ENCODE measurements around the gene UBA6. TPM values are rescaled to one million over a fixed set of nuclear protein-coding genes. Genes with fewer than 3 reads are reported as not detected.
A peak's percentile ranks its signal among the peaks of the same experiment; 100 is the strongest.

UBA6 gene
- total and polyA plus RNA-seq, 9 of the 15 experiments (the other 6 are each of a cell fraction or from before 2014, with no cell fraction given): 22.9 to 139 (median 94.6) TPM

DNA sequence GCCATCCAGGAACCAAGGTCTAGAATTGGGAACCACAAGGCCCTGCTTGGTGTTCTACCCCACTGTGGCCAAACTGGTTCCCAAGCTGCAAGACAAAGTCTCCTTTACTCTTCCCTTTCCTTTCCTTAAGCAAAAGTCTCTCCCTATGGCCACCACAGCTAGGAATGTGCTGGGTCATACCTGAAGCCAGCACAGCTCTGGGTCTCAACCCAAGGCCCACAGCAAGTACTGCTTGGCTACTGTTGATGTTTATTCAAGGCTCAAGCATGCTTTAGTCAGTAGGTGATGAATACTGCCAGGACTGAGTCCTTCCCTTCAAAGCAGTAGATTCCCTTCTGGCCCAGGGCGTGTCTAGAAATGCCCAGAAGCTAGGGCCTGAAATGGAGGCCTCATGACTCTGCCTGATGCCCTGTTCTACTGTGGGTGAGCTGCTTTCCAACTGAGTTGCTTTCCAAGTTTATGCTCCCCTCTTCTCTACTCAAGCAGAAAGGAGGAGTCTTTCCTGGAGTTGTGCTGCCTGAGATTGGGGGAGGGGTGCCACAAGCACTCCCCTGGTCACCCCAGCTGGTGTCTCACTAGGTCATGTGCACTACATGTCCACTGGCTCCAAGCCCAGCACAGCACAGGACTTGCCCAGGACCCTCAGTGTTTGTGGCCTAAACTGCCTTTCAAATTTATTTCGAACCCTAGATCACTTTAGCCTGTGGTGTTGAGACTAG lies 97.5 kb downstream of the UBA6 start:
- H3K27me3 ChIP-seq (ENCODE audit: control insufficient read depth in 2 of 2, insufficient read depth in 2 of 2, low read length in 2 of 2): no peaks in the 10 kb centered on the region
- no peaks in the 10 kb centered on the region; a peak in 1 of 5 replicates for H3K4me1 ChIP-seq (replicated peaks in 1 of 2; ENCODE audit: control insufficient read depth in 2 of 2, insufficient read depth in 2 of 2, low read length in 2 of 2)
- no peak for TF ChIP-seq RFX1 (IDR thresholded peaks at IDR 0.05)
- no peak for TF ChIP-seq CSDE1 (IDR thresholded peaks at IDR 0.05)
- 0 out of 2 replicates have a peak, but pooled peaks have one; percentile 20 for TF ChIP-seq NFE2 (IDR thresholded peaks at IDR 0.05; ENCODE audit: low read depth)
- no peak for TF ChIP-seq ZNF347 (CRISPR knock-in tag; IDR thresholded peaks at IDR 0.05; ENCODE audit: low read depth)
- no peak for TF ChIP-seq BRCA1 (IDR thresholded peaks at IDR 0.05)
- no peak for TF ChIP-seq BRCA1 (CRISPR knock-in tag; IDR thresholded peaks at IDR 0.05)
- peak overlapping the region in 1 of 2 experiments; percentile 30; a peak in 1 of 4 replicates for H3K9ac ChIP-seq (ENCODE audit: insufficient read depth in 1 of 2, low read depth in 2 of 2, low read length in 2 of 2)
- DNase-seq (ENCODE audit: extremely low read depth in 1 of 4, low spot score in 3 of 4) (peak in 1 of 4 experiments; percentile 16), FAIRE-seq (no peak), ATAC-seq (peak; percentile 69)
- peak overlapping the region; percentile 35; the same call in 1 of the 2 replicates for H2AFZ ChIP-seq (ENCODE audit: low read depth, low read length)
- H3K4me2 ChIP-seq (ENCODE audit: insufficient read depth, low read length): no peak overlapping the region
- POLR2A ChIA-PET: interaction anchor here (1.5 kb wide), 1 partner anchor 12 kb away, joined by 4 read pairs; no protein-coding TSS in a partner anchor
- H3K36me3 ChIP-seq (ENCODE audit: control insufficient read depth, insufficient read depth, low read length): no peaks in the 10 kb centered on the region
- in situ Hi-C loops (cut with MboI): no loop called here
- WGBS (ENCODE audit: insufficient coverage, low coverage, missing lambda C conversion rate): 58% methylated on average over 2 of the region's 2 CpGs
- H3K27ac ChIP-seq (ENCODE audit: extremely low read depth, low read depth, low read length): no peak overlapping the region
- no peak overlapping the region for H3K4me3 ChIP-seq
- intact Hi-C loops (cut with micrococcal nuclease): no loop called here
- H3K9me1 ChIP-seq (ENCODE audit: control insufficient read depth, insufficient read depth, low read length): no peaks in the 10 kb centered on the region
- CTCF ChIA-PET (ENCODE audit: low intra/inter-chr PET ratio): no interaction called here
- H3K79me2 ChIP-seq (ENCODE audit: control insufficient read depth, insufficient read depth, low read length): no peaks in the 10 kb centered on the region
- H3K9me3 ChIP-seq (replicated peaks; ENCODE audit: control insufficient read depth, insufficient read depth, low read depth, low read length): no peaks in the 10 kb centered on the region
- H4K20me1 ChIP-seq (replicated peaks; ENCODE audit: control insufficient read depth, insufficient read depth, low read length): no peaks in the 10 kb centered on the region
- no TSS peak for BruUV-seq (replicated peaks)

Measured in K562 (cell line).